HG03108 (cell line): ENCODE measurements around the gene P2RY6.
A peak's percentile ranks its signal among the peaks of the same experiment; 100 is the strongest.

Source experiments
- ATAC-seq: cut with Tn5 transposase; IDR thresholded peaks from one replicate; pipeline ENCODE4 v1.9.1; 2021; ENCODE audit warnings: moderate library complexity; ENCODE audit not compliant: unreplicated experiment

P2RY6 gene

GRCh38 chr11:73275381-73275750 lies 3.2 kb downstream of the P2RY6 start:
- ATAC-seq, result no peak

- ATAC-seq, result no peak
Observed at GRCh38 chr11:73277467-73277866, 5.3 kb downstream of the P2RY6 start.

- no peak for ATAC-seq
Observed at GRCh38 chr11:73280626-73281025, 8.5 kb downstream of the P2RY6 start.

GRCh38 chr11:73281201-73281741 lies 9.1 kb downstream of the P2RY6 start:
- no peak for ATAC-seq

- ATAC-seq, result no peak
Observed at GRCh38 chr11:73281796-73282660, 9.9 kb downstream of the P2RY6 start.

GRCh38 chr11:73283276-73284000 lies 11.3 kb downstream of the P2RY6 start:
- no peak for ATAC-seq

- no peak for ATAC-seq
Observed at GRCh38 chr11:73284106-73284505, 12.0 kb downstream of the P2RY6 start.

GRCh38 chr11:73285721-73286120 lies 13.6 kb downstream of the P2RY6 start:
- no peak for ATAC-seq

GRCh38 chr11:73286240-73286810 lies 14.2 kb downstream of the P2RY6 start:
- ATAC-seq, result no peak

GRCh38 chr11:73287400-73288101 lies 15.4 kb downstream of the P2RY6 start:
- ATAC-seq, result no peak

GRCh38 chr11:73288192-73288872 lies 16.2 kb downstream of the P2RY6 start:
- ATAC-seq, result no peak

GRCh38 chr11:73288873-73289707 lies 17.0 kb downstream of the P2RY6 start:
- ATAC-seq, result peak; percentile 66

GRCh38 chr11:73290536-73290935 lies 18.4 kb downstream of the P2RY6 start:
- ATAC-seq, result no peak

- no peak for ATAC-seq
Observed at GRCh38 chr11:73291196-73291595, 19.1 kb downstream of the P2RY6 start.

- no peak for ATAC-seq
Observed at GRCh38 chr11:73291781-73292524, 19.8 kb downstream of the P2RY6 start.

GRCh38 chr11:73292525-73292894 lies 20.4 kb downstream of the P2RY6 start:
- no peak for ATAC-seq

GRCh38 chr11:73293356-73293936 lies 21.3 kb downstream of the P2RY6 start:
- no peak for ATAC-seq

GRCh38 chr11:73294604-73295003 lies 22.5 kb downstream of the P2RY6 start:
- ATAC-seq, result no peak
